Hepatocyte (in vitro differentiated cells): ENCODE results near the gene PCNX3.

ENCODE experiments used
- EZH2 ChIP-seq: fragments of 200-600 bp; sonication (generic); IDR thresholded peaks from 2 replicates; pipeline ENCODE4 v1.6.1; 2016; ENCODE audit warnings: antibody characterized with exemption, mild to moderate bottlenecking, borderline replicate concordance
- TF ChIP-seq, protein P1 (sequence below): fragments of 200-600 bp; sonication (generic); IDR thresholded peaks from 2 replicates; pipeline ENCODE4 v1.5.1; 2016; ENCODE audit warnings: antibody characterized with exemption, mild to moderate bottlenecking; ENCODE audit not compliant: poor library complexity

DNA sequence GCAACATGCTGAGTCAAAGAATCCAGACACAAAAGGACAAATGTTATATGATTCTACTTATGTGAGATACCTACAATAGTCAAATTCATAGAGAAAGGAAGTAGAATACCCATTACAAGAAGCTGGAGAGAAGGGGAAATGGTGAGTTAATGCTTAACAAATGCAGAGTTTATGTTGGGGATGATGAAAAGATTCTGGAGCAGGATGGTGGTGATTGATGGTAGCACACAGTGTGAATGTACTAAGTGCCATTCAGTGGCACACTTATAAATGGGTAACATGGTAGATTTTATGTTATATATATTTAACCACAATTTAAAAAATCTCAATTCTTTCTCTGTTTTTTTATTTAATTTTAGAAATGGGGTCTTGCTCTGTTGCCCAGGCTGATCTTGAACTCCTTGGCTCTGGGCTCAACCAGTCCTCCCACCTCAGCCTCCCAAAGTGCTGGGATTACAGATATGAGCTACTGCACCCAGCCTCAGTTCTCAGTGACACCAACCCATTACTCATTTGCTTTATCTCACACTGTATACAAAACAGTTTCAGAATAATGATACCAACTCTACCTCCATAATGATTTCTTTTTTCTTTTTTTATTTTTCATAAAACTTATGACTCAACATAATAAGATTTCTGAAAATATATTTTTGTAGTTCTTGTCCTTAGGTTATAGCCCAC lies 56.7 kb downstream of the PCNX3 start:
- TF ChIP-seq, protein P1, sequence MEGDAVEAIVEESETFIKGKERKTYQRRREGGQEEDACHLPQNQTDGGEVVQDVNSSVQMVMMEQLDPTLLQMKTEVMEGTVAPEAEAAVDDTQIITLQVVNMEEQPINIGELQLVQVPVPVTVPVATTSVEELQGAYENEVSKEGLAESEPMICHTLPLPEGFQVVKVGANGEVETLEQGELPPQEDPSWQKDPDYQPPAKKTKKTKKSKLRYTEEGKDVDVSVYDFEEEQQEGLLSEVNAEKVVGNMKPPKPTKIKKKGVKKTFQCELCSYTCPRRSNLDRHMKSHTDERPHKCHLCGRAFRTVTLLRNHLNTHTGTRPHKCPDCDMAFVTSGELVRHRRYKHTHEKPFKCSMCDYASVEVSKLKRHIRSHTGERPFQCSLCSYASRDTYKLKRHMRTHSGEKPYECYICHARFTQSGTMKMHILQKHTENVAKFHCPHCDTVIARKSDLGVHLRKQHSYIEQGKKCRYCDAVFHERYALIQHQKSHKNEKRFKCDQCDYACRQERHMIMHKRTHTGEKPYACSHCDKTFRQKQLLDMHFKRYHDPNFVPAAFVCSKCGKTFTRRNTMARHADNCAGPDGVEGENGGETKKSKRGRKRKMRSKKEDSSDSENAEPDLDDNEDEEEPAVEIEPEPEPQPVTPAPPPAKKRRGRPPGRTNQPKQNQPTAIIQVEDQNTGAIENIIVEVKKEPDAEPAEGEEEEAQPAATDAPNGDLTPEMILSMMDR = no peak
- no peak for TF ChIP-seq EZH2
